GM18505 (cell line): ENCODE measurements around the gene SCYGR8.
"Not testable (repeated sequence)": the region's sequence is repeated elsewhere in the genome, so short reads cannot be mapped to it uniquely, and the experiment has no call there.

Experiments
- ATAC-seq: cut with Tn5 transposase; IDR thresholded peaks from one replicate; pipeline ENCODE4 v1.9.1; 2021; ENCODE audit not compliant: unreplicated experiment
- POLR2A ChIP-seq: IDR thresholded peaks from 4 replicates; pipeline ENCODE4 v1.6.1; 2011; ENCODE audit warnings: borderline replicate concordance; ENCODE audit not compliant: insufficient read depth, insufficient read length; ENCODE audit errors: extremely low read depth

Gene SCYGR8

DNA sequence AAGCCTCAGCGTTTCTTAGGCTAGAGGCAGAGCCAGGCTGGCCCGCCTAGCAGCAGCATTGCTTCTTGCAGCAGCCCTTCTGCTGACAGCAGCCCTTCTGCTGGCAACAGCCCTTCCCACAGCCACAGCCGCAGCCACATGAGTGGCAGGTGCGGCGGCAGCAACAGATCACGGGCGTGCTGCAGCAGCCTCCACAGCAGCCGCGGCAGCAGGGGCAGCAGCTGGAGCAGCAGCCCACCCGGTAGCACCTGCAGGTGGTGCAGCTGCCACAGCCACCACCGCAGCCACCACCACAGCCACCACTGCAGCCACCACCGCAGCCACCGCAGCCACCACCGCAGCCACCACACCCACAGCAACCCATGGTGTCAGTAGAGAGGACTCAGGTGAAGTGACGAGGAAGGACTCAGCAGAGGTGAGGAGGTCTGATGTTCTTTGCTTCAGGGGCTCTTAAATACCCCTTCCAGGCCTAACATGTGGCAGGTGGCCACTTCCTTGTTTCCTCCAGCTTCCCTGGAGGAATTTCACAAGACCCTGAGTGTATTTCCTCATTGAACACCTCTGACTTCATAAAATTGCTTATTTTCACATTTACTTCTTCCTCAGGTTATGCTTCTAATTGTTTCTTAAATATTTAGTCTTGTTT, 21.2 kb upstream of the SCYGR8 start, which contains the start of gene SCYGR6:
Gene SCYGR6, minus strand, starts transcription at position 364 of the 646 bp plus-strand sequence. Its CDS starts 0 bp downstream, at position 364.
- TF ChIP-seq POLR2A, result no peak
- no peak for ATAC-seq

DNA sequence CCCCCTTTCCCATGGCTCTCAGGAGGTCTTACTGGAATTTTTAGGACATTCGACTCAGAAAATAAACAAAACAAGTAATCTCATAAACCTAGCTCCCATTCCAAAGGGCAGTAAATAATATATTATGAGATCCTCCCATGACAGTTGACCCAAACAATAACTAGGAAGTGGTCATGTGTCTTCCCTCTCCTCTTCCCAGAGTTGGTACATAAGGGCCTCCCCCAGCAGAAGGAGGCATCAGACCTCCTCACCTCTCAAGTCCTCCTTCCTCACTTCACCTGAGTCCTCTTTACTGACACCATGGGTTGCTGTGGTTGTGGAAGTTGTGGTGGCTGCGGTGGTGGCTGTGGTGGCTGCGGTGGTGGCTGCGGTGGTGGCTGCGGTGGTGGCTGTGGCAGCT, 17.7 kb upstream of the SCYGR8 start, which contains the start of gene SCYGR7:
Gene SCYGR7, plus strand, starts transcription at position 301 of the 400 bp plus-strand sequence. Its CDS starts 0 bp downstream, at position 301.
- ATAC-seq, result no peak
- TF ChIP-seq POLR2A, result no peak

DNA sequence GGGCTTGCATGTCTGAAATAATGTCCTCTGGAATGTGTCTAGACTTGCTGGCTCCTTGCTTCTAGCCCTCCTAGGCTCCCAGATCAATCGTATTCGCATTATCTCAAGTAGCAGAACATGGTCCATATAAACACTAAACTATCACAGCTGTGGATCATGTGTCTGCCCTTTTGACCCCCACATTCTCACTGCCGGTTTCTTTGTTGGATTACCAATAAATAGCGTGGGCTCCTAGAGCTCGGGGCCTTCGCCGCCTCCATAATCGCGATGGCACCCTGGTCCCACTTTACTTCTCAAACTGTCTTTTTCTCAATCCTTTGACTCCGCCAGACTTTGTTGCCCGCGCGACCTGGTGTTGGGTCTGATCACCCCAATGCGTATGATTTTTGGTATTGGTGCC, 6.3 kb upstream of the SCYGR8 start:
- ATAC-seq, result no peak
- TF ChIP-seq POLR2A, result no peak

DNA sequence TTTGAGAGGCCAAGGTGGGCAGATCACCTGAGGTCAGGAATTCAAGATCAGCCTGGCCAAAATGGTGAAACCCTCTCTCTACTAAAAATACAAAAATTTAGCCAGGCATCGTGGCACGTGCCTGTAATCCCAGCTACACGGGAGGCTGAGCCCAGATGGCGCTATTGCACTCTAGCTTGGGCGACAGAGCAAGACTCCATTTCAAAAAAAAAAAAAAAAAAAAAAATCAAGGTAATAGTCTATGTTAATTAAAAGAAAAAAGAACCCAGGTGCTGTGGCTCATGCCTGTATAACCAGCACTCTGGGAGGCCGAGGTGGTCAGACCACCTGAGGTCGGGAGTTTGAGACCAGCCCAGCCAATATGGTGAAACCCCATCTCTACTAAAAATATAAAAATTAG, 5.0 kb upstream of the SCYGR8 start:
- not testable (repeated sequence) for ATAC-seq

DNA sequence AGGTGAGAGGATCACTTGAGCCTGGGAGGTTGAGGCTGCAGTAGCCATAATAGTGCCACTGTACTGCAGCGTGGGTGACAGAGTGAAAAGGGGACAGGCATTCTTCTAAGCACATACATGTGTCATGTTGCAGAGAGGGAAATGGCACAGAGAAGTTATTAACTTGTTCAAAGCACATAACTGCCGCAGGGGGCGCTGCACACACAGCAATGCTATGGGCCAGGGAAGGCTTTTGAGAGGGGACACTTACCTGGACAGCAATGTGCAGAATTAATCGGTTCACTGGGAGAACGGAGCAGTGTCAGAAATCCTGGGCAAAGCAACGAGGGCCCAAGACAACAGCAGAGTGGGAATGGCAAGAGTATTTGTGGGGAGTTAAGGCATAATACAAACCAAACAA, 2.4 kb downstream of the SCYGR8 start:
- ATAC-seq, result no peak
- TF ChIP-seq POLR2A, result no peak

DNA sequence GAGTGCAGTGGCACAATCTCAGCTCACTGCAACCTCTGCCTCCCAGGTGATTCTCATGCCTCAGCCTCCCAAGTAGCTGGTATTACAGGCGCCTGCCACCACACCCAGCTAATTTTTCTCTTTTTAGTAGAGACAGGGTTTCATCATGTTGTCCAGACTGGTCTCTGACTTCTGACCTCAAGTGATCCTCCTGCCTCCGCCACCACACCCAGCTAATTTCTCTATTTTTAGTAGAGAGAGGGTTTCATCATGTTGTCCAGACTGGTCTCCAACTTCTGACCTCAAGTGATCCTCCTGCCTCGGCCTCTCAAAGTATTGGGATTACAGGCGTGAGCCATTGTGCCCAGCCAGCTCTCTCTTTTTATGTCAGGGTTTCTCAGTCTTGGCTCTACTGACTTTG, 10.6 kb downstream of the SCYGR8 start:
- ATAC-seq, result not testable (repeated sequence)

DNA sequence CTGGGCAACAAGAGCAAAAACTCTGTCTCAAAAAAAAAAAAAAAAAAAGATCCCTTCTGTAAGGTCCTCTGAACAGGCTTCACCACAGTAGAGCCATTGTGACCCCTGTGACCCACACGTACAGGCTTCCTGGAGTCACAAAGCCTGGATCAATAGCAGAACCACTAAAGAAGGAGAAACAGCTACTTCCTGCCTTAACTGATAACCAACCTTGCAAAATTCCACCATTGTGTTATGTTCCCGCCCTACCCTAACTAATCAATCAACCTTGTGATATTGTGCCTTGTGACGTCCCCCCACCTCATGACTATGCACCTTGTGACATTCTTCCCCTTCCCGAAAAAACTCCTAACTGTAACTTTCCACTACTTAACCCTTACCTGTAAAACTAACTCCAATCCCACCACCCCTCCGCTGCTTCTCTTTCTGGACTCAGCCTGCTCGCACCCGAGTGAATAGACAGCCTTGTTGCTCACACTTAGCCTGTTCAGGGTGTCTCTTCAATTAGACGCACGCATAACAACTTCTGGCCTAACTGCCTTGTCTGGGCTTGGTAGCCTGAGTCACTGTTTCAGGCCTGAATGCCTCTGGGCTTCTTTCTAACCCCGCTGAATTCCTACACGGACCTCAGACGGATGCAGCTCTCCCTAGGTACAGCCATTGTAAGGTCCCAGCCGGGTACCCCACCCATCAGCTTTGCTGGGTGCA, 13.9 kb downstream of the SCYGR8 start:
- TF ChIP-seq POLR2A, result no peak
- no peak for ATAC-seq

DNA sequence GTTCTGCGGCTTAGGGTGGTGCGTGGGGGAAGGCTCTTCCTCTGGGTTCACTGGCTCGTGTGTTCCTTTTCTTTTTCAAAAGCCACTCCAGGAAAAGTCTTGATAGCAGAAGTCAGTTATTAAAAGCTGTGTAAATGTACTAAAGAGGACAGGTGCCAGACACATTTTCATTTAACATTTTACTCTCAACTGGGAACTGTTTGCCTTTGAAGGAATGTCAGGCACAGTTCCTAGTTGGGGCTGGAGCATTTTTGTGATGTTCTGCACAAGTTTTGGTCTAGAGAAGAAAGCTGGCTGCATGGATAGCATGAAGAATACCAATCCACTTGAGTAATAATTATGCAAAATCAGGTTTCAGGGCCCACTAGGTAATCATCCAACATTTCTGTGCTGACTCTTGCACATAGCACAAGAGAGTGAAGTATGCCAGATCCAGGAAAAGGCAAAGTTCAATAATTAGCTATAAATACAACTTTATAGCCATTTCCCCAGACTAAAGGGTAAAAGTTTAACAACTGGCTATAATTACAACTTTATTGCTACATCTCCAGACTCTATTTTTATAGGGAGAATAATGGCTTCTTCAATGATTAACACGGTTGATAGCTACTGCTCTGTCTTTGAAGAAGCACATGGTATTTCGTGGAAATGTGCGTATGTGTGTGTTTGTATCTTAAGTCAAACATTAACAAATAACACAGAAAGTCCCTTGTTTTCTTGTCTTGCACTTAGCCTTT, 16.2 kb downstream of the SCYGR8 start:
- ATAC-seq, result no peak
- no peak for TF ChIP-seq POLR2A

DNA sequence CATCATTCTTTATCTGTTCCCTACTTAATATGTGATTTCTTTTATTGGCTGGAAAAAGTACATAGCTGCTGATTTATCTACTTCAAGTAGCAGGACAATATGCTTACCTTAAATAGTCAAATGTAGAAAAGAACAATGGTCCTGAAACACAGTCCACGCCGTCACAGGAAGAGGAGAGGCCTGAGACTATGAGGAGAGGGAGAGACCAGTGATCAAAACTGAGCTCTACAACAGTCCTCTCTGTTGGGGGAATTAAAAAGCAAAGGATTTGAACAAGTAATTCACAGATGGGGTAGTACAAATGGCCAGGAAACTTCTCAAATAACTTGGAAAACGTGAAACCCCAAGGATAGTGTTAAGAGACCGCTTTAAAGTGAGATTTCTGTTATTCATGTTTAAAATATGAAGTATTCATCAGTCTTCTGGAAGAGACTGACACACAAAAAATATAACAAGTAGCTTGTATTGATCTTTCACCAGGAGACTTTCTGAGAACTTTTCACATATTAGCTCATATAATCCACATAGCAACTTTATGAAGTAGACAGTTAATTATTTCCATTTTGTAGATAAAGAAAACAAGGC, 20.2 kb downstream of the SCYGR8 start:
- no peak for TF ChIP-seq POLR2A
- ATAC-seq, result peak; percentile 11

DNA sequence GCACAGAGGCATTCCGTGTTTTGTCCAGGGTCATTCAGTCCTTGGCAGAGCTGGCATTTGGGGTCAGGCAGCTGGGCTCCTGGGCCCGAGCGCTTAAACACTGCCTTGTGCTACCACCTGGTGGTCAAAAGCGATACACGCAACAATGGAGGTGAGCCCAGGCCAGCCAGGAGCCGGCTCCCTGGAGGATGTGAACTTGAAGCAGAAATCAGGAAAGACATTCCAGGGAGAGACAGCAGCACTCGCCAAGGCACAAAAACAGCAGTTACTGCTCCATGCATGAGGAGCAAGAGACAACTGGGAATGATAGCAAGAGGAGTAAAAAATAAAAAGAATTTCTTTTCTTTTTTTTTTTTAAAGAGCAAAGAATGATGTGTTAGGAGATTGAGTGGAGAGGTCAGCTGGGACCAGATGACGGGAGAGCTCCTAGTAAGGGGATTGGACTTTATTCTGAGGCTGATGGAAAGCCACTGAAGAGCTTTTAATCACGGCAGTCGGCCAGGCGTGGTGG, 20.7 kb downstream of the SCYGR8 start:
- no peak for TF ChIP-seq POLR2A
- ATAC-seq, result peak; percentile 99

DNA sequence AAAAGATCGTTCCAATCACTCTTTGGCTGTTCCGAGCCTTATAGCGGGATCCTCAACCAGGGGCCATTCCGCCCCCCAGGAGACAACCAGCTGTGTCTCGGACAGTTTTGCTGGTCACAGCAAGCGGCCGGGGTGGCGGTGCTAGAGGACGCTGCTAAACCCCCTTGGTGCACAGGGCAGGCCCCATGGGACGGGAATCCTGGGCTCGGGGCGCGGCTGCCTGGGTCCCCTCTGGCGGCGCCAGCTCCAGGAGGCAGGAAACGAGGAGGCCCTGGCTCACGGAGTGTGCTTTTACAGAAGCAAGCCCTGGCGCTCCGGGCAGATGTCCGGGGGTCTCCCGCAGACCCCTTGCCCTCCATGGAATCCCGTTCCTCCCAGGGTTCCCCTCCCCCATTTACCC, 22.1 kb downstream of the SCYGR8 start:
- ATAC-seq, result no peak
- no peak for TF ChIP-seq POLR2A

DNA sequence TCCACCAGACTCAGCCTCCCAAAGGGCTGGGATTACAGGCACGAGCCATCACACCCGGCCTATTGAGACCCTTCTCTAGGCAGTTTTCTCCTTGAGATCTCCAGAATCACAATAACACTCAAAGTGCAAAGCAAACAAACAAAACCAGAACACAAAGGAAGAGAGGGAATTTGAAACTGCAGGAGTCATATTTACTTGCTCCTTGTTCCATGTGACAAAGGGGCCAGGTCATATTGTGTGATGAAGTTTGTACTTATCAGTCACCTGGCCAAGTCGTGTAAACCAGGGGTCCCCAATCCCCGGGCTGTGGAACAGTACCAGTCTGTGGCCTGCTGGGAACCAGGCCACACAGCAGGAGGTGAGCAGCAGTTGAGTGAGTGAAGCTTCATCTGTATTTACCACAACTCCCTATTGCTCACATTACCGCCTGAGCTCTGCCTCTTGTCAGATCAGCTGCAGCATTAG, 26.5 kb downstream of the SCYGR8 start:
- no peak for ATAC-seq

DNA sequence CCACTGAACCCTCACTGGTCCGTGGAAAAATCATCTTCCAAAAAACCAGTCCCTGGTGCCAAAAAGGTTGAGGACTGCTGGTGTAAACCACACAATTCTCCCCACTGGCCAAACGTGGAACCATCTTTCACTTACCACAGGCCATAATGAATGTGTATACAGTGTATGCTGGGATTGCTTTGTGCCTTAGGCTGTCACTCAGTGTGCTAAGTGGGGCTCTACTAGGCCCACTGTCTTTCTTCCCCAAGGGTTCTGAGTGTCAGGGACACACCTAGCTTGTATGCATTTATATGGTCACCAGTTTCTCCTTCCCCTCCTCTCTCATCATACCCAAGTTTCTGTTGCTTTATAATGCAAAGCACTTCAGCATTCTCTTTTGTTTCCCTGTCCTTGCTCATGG, 27.2 kb downstream of the SCYGR8 start:
- no peak for TF ChIP-seq POLR2A
- no peak for ATAC-seq

More for the DNA sequence above, 26.5 kb downstream of the SCYGR8 start:
- TF ChIP-seq POLR2A, result no peak
